Measurements from ENCODE around the gene CRLF1.
"Not testable (repeated sequence)": the region's sequence is repeated elsewhere in the genome, so short reads cannot be mapped to it uniquely, and the experiment has no call there.

The CRLF1 gene

GRCh38 chr19:18592732-18593131 is 13.9 kb downstream of the CRLF1 start:
- DNase-seq (ENCODE audit: low spot score), result not testable (repeated sequence)

GRCh38 chr19:18591735-18592385 is 14.7 kb downstream of the CRLF1 start:
- DNase-seq (ENCODE audit: low spot score), result no peak

- DNase-seq (ENCODE audit: low spot score), result no peak
Measured at GRCh38 chr19:18590273-18591272, 16.0 kb downstream of the CRLF1 start.

- no peak for DNase-seq (ENCODE audit: low spot score)
Measured at GRCh38 chr19:18589380-18590272, 17.0 kb downstream of the CRLF1 start.

GRCh38 chr19:18588611-18589379 is 17.8 kb downstream of the CRLF1 start, which contains the start of gene REX1BD:
TSS of gene REX1BD (plus strand) at chr19:18588798. CDS start at chr19:18588802, 4 bp downstream.
- no peak for DNase-seq (ENCODE audit: low spot score)

GRCh38 chr19:18587962-18588610 is 18.5 kb downstream of the CRLF1 start:
- DNase-seq (ENCODE audit: low spot score), result no peak

- no peak for DNase-seq (ENCODE audit: low spot score)
Measured at GRCh38 chr19:18587561-18587960, 19.0 kb downstream of the CRLF1 start.

GRCh38 chr19:18586306-18586705 is 20.3 kb downstream of the CRLF1 start:
- DNase-seq (ENCODE audit: low spot score), result no peak

GRCh38 chr19:18580311-18580710 is 26.3 kb downstream of the CRLF1 start:
- no peak for DNase-seq (ENCODE audit: low spot score)

GRCh38 chr19:18577365-18577914 is 29.2 kb downstream of the CRLF1 start:
- DNase-seq (ENCODE audit: low spot score), result no peak

- no peak for DNase-seq (ENCODE audit: low spot score)
Measured at GRCh38 chr19:18576383-18576782, 30.2 kb downstream of the CRLF1 start.

GRCh38 chr19:18574691-18575291 is 31.8 kb downstream of the CRLF1 start:
- no peak for DNase-seq (ENCODE audit: low spot score)

GRCh38 chr19:18571564-18572344 is 34.8 kb downstream of the CRLF1 start, which contains the start of gene UBA52:
TSS of gene UBA52 (plus strand) at chr19:18571857. CDS start at chr19:18573301, 1,444 bp downstream.
- peak; percentile 84 for DNase-seq (ENCODE audit: low spot score)

GRCh38 chr19:18568367-18568766 is 38.2 kb downstream of the CRLF1 start:
- DNase-seq (ENCODE audit: low spot score), result no peak

- DNase-seq (ENCODE audit: low spot score), result no peak
Measured at GRCh38 chr19:18566953-18567352, 39.6 kb downstream of the CRLF1 start.

GRCh38 chr19:18562086-18562485 is 44.5 kb downstream of the CRLF1 start:
- DNase-seq (ENCODE audit: low spot score), result no peak

GRCh38 chr19:18559685-18560084 is 46.9 kb downstream of the CRLF1 start:
- no peak for DNase-seq (ENCODE audit: low spot score)

- DNase-seq (ENCODE audit: low spot score), result no peak
Measured at GRCh38 chr19:18558604-18559003, 48.0 kb downstream of the CRLF1 start.

- no peak for DNase-seq (ENCODE audit: low spot score)
Measured at GRCh38 chr19:18558202-18558555, 48.4 kb downstream of the CRLF1 start.
